Measurements from ENCODE around the gene CNTN4.
"Not testable (repeated sequence)": the region's sequence is repeated elsewhere in the genome, so short reads cannot be mapped to it uniquely, and the experiment has no call there.

The CNTN4 gene

DNA sequence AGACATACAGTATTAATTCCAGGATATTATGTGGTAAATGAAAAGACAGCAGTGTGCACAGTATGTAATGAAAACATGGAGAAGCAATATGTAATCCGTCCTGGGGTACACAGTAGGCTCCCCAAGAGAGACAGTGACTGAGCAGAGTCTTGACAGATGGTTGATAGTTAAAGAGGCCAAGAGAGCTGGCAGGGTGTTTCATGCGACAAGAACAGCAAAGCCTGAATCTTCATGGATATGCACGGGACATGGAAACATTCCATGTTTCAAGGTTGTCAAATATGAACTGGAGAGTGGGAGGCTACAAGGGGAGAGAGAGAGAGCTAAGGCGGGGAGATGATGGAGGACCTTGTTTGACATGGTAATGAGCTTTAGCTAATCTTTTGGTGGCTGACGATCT, 673.1 kb downstream of the CNTN4 start:
- in situ Hi-C loops (cut with MboI; ENCODE audit: low sequenced_read_pairs): no loop called here

DNA sequence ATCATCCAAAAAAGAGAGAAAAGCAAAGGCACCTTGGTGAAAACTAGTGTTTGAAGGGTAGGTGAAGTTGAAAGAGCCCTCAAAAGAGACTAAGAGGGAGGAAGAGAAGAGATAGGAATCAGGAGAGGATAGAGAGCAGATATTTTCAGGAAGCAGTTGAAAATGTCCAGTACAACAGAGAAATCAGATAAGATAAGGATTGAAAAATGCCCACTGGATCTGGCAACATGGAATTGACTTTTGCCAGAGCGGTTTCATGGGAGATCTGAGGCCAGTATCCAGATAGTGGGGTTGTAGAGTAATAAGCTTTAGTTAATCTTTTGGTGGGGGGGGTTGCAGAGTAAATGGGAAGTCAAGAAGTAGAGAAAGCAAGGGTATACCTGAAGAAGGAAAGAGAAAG, 674.1 kb downstream of the CNTN4 start:
- in situ Hi-C loops (cut with MboI; ENCODE audit: low sequenced_read_pairs): no loop called here

DNA sequence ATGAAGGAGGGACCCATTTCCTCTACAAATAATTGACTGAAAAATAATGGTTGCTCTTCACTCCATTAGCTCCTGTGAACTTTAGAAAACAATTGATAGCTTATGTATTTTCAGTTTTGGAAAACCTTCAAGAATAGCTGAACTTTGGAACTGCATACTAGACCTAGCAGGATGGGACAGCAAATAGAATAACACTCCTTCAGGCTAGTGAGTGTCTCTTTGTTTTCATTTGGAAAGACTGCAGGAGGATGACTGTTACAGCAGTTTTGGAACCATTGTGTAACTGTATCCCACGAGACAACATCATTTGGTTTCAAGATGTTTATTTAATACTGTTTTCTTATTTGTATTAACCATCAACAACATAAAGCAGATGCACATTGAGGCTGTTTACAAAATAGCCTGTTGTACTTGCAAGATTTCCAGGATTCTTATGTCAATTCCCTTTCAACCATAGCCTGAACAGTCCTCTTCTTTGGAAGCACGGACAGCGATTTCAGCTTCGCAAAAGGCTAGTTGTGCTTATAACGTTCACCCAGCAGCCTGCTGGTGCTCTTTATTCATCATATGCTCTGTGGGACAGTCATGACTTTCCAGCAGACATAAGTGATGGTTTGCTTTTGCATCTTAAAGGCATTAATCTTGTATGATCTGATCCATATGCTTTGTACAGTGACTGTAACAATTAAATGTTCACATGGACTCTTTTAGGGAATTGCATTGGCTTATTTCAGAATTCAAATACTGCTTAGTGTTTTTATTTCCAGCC, 676.0 kb downstream of the CNTN4 start:
- in situ Hi-C loops (cut with MboI; ENCODE audit: low sequenced_read_pairs): no loop called here

DNA sequence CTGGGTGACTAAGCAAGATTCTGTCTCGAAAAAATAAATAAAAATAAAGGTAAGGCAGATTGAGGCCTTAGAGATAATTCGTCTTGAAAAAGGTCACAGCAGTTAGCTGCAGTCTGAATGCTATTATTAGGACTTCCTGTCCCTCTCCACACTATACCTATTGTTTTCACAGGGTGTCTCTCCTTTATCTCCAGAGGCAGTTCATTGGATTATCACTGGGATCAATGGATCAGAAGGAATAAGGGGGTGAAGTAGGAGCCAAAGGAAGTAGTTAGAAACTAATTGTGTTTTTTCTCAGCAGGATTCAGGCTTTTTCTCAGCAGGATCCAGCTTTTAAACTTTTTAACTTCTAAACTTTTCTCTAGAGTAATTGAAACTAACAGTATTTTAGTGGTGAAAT, 684.6 kb downstream of the CNTN4 start:
- in situ Hi-C loops (cut with MboI; ENCODE audit: low sequenced_read_pairs): no loop called here

DNA sequence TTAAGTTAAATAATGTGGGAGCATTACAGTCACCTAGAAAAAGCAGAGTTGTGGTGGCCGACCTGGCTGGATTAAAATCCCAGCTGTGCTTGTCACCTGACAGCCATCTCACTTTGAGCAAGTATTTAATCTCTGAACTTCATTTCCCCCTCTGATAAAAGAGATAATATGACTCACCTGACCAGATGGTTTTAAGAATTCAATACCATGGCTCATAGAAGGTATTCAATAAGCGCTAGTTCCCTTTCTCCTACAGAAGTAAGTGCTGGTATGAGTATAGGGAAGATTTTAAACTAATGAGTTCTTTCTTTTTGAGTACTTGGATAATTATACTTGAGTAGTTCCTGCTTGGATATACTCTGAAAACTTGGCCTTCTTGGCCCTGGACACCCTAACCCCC, 686.0 kb downstream of the CNTN4 start:
- in situ Hi-C loops (cut with MboI; ENCODE audit: low sequenced_read_pairs): no loop called here

DNA sequence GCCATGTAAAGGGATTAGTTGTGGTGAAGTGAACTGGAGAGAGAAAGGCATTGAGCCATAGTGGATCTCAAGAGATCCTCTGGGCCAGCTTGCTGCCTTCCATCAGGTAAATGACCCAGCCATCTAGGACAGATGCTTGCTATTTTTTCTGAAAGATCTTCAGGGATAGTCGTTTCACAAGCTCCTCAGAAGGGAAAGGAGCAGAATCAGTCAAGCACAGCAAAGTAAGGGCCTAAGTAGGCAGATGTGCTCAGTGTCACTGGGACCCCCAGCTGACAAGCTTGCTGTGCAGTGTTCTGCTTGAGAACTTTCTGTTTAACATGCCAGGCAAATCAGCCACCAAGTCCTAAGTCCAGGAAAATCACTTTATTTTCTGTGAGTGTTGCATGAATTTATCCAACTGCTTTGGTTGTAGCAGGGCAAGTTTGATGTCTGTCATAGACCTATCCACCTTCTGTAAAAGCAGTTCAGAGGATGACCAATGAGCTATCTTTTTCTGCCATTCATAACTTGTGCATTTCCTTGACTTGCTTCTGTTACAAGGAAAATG, 691.7 kb downstream of the CNTN4 start:
- in situ Hi-C loops (cut with MboI; ENCODE audit: low sequenced_read_pairs): no loop called here

DNA sequence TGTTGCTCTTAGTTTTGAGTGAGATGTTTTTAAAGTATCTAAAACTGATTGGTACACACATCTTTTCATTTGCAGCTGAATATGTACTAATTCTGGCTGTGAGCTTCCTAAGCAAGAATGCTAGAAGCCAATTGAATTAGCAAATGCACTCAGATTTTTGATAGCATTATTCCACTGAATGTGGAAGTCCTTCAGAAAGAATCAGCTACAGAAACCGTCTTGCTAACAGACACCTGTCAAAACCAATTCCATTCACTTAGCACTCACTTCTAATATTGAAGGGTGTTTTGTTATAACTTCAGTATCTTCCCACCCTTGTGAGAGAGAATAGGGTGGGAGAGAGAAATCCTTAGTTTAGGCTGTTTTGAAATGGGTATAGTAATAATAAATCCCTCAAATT, 693.8 kb downstream of the CNTN4 start:
- in situ Hi-C loops (cut with MboI; ENCODE audit: low sequenced_read_pairs): no loop called here

DNA sequence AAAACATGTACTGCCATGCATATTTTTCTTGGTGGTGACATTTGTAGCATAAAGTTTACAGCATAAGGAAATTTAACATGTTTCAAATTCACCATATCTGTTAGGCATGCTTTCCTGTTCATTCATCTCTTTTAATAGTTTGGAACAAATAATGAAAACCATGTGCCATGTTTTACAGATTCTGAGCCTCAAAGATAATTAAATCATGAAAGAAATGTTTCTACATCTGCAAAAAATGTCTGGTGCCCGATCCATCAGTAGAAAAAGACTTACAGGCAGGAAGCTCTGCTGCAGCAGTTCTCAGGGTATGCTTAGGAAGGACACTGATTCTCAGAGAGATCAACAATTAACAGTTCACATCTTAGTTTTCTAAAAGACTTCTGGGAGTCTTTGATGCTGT, 695.3 kb downstream of the CNTN4 start:
- in situ Hi-C loops (cut with MboI; ENCODE audit: low sequenced_read_pairs): no loop called here

DNA sequence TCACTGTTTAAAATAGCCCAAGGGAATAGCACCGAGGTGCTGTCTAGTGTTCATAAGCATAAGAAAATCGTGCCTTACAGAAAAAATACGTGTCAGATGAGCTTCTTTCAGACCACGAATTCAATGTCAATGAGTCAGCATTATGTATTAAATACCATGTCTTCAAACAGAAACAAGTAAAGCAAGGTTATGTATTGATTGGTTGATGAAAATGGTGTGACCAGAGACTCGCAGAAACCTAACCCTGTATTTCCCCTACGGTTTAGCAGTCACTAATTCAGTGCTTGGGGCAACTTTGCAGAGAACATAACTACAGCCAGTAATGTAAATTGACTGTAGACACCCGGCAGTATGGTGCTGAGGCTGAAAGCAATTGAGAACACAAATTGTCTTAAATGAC, 703.8 kb downstream of the CNTN4 start:
- in situ Hi-C loops (cut with MboI; ENCODE audit: low sequenced_read_pairs): no loop called here

DNA sequence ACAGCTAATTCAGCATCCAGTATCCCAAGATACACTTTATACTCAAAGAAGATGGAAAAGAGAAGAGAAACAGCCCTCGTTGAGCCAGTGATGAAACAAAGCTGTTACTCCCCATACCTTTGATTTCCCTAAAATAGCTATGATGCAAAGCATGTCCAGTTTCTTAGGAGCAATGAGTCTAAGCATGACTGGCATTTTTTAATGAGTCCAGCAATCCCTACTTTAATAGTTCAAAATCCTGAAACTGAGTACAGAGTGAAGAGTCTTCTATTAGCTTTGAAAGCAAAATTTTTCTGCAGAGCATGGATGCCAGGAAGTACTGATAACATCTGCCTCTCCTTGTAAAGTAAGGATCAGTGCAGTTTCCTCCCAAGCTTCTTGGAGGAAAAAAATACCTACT, 708.8 kb downstream of the CNTN4 start:
- in situ Hi-C loops (cut with MboI; ENCODE audit: low sequenced_read_pairs): no loop called here

DNA sequence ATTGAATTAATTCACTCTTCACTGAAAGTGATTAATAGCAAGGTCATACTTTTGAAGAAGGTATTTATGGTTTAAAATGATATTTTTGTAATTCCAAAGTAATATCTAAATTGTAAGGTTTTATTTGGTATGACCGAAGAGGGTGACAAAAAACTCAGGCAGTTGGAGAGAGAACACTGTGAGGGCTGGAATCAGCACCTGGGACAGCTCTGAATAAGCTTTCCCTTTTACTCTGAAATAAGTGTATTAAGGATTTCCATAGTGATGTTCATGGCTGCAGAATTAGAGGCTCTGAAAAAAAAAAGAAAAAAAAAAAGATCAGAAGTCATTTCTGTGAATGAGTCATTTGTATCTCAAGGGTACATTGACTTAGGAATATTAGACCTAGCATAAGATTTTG, 712.1 kb downstream of the CNTN4 start:
- in situ Hi-C loops (cut with MboI; ENCODE audit: low sequenced_read_pairs): no loop called here

DNA sequence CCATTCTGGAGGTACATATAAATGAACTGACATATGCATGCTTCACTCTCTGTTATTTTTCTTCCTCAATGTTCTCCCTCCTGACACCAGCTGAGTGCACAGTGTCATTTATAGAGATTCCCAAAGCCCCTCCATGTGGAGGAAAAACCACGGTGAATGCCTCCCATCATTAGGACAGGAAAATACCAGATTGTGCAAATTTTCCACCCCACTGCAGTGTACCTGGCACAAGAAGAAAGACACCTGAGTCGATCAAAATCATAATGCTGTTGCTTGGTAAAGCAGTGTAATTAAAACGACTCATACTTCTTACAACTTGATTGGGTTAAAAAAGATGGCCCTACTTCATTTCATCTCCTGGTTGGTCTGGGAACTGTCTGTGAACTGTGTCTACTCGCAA, 720.9 kb downstream of the CNTN4 start:
- in situ Hi-C loops (cut with MboI; ENCODE audit: low sequenced_read_pairs): no loop called here

DNA sequence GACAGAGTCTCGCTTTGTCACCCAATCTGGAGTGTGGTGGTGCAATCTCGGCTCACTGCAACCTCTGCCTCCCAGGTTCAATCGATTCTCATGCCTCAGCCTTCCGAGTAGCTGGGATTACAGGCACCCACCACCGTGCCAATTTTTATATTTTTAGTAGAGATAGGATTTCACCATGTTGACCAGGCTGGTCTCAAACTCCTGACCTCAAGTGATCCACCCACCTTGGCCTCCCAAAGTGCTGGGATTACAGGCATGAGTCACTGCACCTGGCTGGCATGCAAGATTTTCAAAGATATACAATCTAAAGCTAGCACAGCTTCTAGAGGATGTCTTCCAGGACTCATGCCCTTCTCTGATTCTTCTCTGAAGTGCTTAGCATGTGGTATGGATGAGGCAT, 722.3 kb downstream of the CNTN4 start:
- in situ Hi-C loops (cut with MboI; ENCODE audit: low sequenced_read_pairs): not testable (repeated sequence)

DNA sequence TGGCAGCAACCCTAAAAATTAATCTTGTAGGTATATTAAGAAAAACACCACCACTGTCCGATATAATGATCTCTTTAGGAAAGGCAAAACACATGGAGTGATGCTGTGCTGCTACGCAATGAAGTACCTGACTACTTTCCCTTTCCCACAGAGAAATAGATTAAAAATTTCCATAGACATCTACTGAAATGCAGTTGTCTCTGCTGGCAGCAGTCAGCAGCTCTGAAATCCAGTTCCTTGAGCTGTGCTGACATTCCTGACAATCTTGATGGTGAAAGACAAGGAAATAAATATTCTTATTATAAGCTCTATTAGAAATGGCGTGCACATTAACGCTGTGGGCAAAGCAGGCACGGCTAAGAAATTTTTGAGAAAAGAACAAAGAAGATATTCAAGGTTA, 723.9 kb downstream of the CNTN4 start:
- in situ Hi-C loops (cut with MboI; ENCODE audit: low sequenced_read_pairs): no loop called here

DNA sequence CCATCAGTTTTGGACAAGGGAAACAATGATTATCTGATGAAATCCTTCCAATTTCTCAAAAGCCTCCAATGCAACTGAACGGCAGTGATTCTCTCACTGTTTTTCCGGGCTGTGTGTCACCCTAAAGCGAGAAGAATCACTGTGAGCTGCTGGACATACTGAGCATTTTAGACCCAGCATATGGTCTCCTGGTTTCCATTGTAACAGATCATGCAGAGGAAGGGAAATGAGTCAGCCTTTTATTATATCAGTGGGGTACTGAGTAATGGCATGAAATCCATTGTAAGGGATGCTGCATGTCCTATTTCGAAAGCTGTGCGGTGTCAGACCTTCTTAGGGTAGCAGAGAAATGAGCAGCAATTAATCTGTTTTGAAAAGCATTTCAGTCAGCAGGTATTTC, 724.4 kb downstream of the CNTN4 start:
- in situ Hi-C loops (cut with MboI; ENCODE audit: low sequenced_read_pairs): no loop called here

DNA sequence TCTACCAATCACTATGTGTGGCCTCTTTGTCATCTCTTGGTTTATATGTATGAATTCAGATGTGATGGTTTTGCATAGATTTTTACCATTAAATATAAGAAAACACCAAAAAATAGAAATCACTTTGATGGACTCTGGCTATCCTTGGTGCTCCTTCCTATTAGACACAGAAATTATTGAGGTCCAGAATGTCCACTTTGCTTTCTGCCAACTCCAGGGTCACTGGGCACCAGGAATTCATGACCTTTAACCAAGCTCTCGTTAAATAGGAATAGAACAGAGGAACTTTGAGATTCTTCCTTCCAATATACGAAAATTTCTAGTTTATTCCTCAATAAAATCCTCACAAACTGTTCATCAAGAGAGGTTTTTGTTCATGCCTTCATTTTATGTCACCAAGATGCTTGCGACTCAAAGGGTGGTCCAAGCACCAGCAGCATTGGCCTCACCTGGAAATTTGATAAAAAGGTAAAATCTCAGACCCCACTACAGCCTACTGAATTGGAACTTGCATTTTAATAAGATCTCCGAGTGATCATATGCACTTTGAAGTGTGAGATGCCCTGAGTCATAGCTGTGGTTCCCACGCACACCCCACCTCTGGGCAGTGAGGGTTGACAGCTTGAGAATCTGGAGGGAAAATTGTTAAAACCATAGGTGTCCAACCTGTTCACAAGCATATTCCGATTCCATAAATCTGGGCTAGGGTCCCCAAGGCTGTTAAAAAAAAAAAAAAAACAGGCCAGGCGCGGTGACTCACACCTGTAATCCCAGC, 725.0 kb downstream of the CNTN4 start:
- in situ Hi-C loops (cut with MboI; ENCODE audit: low sequenced_read_pairs): no loop called here

DNA sequence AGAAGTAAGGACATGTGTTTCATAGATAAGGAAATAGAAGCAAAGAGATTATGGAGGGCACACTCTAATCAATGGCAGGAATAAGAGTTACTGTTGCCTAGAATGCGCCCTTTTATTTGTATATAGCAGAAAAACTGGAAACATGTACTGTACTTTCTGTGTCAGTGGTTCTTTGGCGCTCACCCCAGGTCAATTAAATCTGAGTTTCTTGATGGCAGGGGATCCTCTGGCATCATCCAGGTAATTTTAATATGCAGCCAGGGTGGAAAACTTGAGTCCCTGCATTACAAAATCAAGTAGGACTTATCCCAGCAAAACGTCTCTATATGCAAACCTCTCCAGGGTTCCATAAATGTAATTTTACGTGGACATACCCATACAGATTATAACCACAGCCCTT, 727.4 kb downstream of the CNTN4 start:
- in situ Hi-C loops (cut with MboI; ENCODE audit: low sequenced_read_pairs): no loop called here

DNA sequence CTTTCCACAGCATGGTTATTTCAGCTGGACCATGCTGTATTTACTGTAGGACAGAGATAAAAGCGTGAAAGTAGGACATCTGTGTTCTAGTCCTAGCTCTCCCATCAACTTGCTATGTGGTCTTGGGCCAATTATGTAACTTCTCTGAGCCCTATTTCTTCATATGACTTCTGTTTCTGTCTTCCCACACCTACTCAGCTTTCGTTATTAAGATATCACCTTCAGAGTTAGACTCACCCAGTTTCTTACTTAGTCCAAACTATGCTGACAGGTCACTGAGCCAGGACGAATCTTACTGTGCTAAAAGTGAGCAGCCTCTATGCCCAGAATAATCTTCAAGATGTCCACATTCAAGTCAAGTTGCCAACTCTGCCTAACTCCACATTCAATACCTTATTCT, 727.8 kb downstream of the CNTN4 start:
- in situ Hi-C loops (cut with MboI; ENCODE audit: low sequenced_read_pairs): no loop called here

DNA sequence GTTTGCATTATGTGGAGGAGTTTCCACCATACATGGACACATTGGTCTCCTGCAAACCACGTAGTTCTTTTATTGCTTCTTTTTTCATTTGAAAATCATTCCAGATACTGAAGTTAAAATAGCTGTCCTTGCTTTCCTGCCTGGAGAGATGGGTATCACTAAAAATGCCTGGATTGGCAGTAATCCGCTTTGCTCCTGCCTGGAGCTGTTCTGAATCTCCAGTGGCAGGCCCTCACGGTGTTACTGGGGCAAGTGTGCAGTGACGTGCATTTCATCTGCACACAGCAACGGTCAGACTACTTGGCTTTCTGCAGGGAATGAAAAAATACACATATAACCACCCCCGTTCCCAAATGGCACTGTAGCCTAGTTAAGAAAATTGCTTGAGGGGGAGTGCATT, 738.6 kb downstream of the CNTN4 start:
- in situ Hi-C loops (cut with MboI; ENCODE audit: low sequenced_read_pairs): no loop called here

DNA sequence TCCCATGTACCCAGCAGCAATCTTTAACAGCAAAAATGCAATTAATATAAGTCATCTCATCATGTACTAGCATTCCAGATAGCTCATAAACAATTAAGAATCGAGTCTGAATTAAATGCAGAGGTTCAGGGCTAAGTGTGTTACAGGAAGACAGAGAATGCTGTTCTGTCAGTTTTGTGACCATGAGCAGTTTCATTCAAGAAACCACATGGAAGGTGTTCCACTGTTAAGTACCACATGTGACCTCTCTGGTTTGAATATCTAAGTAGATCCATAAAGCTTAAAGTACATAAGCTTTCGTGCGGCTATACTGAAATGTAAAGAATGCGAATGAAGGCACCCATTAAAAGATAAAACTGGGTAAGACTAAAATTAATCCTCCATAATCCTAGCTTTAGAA, 739.2 kb downstream of the CNTN4 start:
- in situ Hi-C loops (cut with MboI; ENCODE audit: low sequenced_read_pairs): no loop called here

DNA sequence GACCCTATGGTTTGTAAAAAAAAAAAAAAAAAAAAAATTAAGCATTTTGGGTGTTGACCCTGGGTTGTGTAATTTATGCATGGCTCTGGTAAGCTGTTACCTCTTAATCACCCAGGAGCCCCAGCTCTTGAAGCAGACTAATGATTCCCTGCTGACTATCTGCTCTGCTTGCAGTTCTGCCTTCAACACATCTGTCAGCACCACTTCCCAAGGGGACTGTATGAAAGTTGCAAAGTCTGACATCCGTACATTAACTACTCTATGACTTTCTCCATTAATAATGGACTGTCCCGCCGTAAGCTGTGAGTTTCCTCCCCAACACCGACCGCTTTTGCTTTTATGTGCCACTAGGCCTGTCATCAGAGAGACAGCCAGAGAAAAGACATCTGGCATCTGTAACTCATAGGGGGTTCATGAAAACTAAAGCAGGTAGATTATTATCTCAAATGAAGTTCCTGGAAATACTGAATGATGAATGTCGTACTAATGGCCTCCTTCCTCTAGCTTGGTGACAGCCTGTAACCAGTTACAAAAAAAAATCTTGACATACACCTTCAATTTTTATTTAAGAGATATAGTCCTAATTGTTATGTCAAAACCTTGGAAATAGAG, 740.0 kb downstream of the CNTN4 start:
- in situ Hi-C loops (cut with MboI; ENCODE audit: low sequenced_read_pairs): no loop called here

DNA sequence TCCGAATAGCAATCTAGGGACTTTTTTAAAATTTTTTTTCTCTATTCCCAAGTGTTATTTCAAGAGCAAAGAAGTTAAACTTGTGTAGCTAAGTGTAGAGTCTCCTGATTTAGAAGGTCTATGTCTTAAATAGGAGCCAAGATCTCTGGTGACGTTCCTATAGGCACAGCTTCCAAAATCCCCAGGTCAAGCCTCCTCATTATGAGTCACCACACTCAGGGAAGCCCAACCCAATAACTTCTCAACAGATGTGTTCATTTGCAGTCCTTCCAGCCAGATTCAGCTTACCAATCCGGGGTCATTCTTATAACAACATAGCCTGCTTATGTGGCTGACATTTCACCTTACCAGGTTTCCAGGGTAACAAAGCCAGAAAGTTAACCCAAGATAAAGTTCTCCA, 741.2 kb downstream of the CNTN4 start:
- in situ Hi-C loops (cut with MboI; ENCODE audit: low sequenced_read_pairs): no loop called here
